A549 treated with GW870086 at 1 μM for 4 hours (cell line): ENCODE results near the gene TMC7. TPM values are rescaled to one million over a fixed set of nuclear protein-coding genes. Genes with fewer than 3 reads are reported as not detected.

ENCODE experiments used
- total RNA-seq: library from RNA; stranded (reverse); fragments of 200-300 nt; extraction: Qiagen RNA extraction; gene quantifications from 5 replicates; pipeline ENCODE4 v1.2.3, GENCODE V29; 2022; ENCODE audit warnings: low read depth

The TMC7 gene
- total RNA-seq = 6.6 to 9.5 TPM (median 8.3 TPM) in 5 replicates

DNA sequence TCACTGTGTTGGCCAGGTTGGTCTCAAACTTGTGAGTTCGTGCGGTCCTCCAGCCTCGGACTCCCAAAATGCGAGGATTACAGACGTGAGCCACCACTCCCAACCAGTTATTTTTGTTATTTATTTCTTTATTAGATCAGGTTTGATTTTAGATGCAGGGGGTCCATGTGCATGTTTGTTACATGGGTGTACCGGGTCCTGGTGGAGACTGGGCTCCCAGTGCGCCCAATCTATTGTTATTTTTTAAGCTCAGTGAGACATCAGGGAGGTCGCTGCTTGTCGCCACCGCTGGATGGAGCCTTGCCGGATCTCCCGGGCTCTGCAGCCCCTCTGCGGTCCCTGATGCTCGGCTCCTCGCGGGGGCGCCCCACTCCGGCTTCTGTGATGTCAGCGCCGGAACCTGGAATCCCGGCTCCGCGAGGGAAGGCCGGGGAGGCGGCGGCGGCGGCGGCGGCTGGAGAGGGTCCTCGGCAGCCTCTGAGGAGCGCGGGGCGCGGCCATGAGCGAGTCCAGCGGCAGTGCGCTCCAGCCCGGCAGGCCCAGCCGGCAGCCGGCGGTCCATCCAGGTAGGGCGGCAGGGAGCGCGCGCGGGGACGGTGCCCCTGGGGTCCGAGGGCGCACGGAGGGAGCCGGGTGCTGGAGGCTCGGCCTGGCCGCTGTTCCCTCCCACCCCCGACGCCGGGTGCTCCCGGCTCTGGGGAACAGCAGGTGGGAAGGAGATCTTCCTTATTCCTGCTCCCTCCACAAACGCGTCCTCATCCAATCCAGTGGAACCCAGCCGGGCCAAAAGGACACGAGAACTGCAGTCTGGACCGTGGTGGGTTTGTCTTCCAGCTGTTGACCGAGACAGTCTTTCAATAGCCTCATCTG, at the start of gene TMC7:
TMC7 (plus strand) TSS at position 370 of the 870 bp plus-strand sequence; CDS start at position 500, 130 bp downstream.

DNA sequence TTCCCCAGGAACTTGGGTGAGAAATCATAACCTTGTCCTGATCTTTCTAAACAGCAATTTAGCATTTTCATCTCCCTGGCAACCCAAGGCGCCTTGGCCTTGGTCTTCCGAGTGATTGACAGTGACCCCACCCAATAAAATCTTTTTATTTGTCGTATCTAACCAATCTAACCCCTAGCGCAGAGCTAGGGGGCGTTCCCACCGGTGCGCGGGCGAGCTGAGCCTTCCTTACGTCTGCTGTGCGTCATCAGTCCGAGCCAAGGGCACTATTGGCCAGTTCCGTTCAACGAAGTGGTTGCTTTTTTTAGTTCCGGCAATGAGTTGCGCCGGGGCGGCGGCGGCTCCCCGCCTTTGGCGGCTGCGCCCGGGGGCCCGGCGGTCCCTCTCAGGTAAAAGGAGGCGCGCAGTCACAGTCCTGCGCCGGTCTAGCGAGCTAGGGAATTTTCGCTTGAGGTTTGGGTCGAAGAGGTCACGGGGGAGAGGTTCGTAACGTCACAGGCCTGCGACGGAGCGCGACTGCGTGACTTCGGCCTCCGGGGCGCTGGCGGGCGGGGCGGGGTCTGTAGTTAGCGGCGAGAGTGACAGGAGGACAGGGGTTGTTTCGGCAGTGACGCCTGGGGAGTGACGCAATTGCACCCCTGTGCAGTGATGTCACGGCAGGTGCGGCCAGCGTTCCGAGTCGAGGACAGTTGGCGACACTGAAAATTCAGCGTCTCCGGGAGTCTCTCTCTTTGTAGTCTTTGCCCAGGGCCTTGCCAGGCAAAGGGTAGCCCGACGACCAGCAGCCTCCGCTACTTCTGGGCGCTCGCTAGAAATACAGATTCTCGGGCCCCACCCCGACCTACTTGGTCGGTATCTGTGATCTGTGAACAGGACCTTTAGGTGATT, 83.9 kb downstream of the TMC7 start, which contains the start of gene COQ7:
COQ7 (plus strand) TSS at position 266 of the 888 bp plus-strand sequence; CDS start at position 317, 51 bp downstream.

Other genes with a start within 250 kb of the TMC7 start
- 2,343 to 2,920 TPM (median 2,369 TPM) in 5 replicates for gene RPS15A, start 193.6 kb upstream of the TMC7 start, total RNA-seq
- 240 to 460 TPM (median 297 TPM) in 5 replicates for gene ARL6IP1, start 182.4 kb upstream of the TMC7 start, total RNA-seq
- 13.3 to 23.8 TPM (median 19.8 TPM) in 5 replicates for gene SMG1, start 57.5 kb upstream of the TMC7 start, total RNA-seq
- 20.0 to 27.1 TPM (median 24.3 TPM) in 5 replicates for gene COQ7, start 83.7 kb downstream of the TMC7 start, total RNA-seq
- 12.0 to 18.8 TPM (median 17.5 TPM) in 5 replicates for gene ITPRIPL2, start 130.0 kb downstream of the TMC7 start, total RNA-seq
- 9.2 to 14.9 TPM (median 12.7 TPM) in 5 replicates for gene SYT17, start 184.3 kb downstream of the TMC7 start, total RNA-seq